PC-9 (cell line): Measurements from ENCODE around the gene USP53.

Source experiments
- CTCF ChIP-seq: fragments of 200-600 bp; sonication (generic); conservative IDR thresholded peaks from 2 replicates; pipeline ENCODE4 v1.6.1; 2017; ENCODE audit warnings: mixed run types, antibody characterized with exemption, mild to moderate bottlenecking, moderate library complexity
- EZH2 ChIP-seq: fragments of 200-600 bp; sonication (generic); IDR thresholded peaks from 2 replicates; pipeline ENCODE4 v1.8.0; 2017; ENCODE audit warnings: antibody characterized with exemption, low read depth

- TF ChIP-seq EZH2 (no peak), CTCF (no peak)
These were observed 91.2 kb downstream of the USP53 start for GRCh38 chr4:119303587-119304305.
